DLD1 (cell line): Measurements from ENCODE around the gene C20orf96.

Source experiments
- in situ Hi-C: cut with HindIII; loops from 2 replicates; pipeline ENCODE4 v1.10.0; 2017; ENCODE audit warnings: low sequenced_read_pairs

C20orf96 gene

GRCh38 chr20:312866-313265 is 22.3 kb upstream of the C20orf96 start:
- in situ Hi-C loops: no loop called here

- in situ Hi-C loops: no loop called here
These were observed 21.5 kb upstream of the C20orf96 start for GRCh38 chr20:312067-312466.

GRCh38 chr20:311609-312008 is 21.1 kb upstream of the C20orf96 start:
- in situ Hi-C loops: no loop called here

GRCh38 chr20:310645-311044 is 20.1 kb upstream of the C20orf96 start:
- in situ Hi-C loops: no loop called here

- in situ Hi-C loops: no loop called here
These were observed 19.5 kb upstream of the C20orf96 start for GRCh38 chr20:309841-310644.

- in situ Hi-C loops: no loop called here
These were observed 18.8 kb upstream of the C20orf96 start for GRCh38 chr20:309306-309840.

GRCh38 chr20:308427-309038 is 18.0 kb upstream of the C20orf96 start:
- in situ Hi-C loops: no loop called here

- in situ Hi-C loops: no loop called here
These were observed 15.2 kb upstream of the C20orf96 start for GRCh38 chr20:305745-306144.

GRCh38 chr20:301886-302848 is 11.6 kb upstream of the C20orf96 start:
- in situ Hi-C loops: no loop called here

- in situ Hi-C loops: no loop called here
These were observed 9.9 kb upstream of the C20orf96 start for GRCh38 chr20:300345-300990.

- in situ Hi-C loops: no loop called here
These were observed 8.3 kb upstream of the C20orf96 start for GRCh38 chr20:298776-299391.

GRCh38 chr20:297925-298775 is 7.6 kb upstream of the C20orf96 start:
- in situ Hi-C loops: no loop called here

GRCh38 chr20:297098-297924 is 6.8 kb upstream of the C20orf96 start, which contains the start of gene ZCCHC3:
Gene ZCCHC3, plus strand, starts transcription at chr20:297570. Its CDS starts 17 bp downstream, at chr20:297587.
- in situ Hi-C loops: no loop called here

GRCh38 chr20:295804-296203 is 5.3 kb upstream of the C20orf96 start:
- in situ Hi-C loops: no loop called here

GRCh38 chr20:294602-295001 is 4.1 kb upstream of the C20orf96 start:
- in situ Hi-C loops: no loop called here

GRCh38 chr20:289693-290083 is 862 bp downstream of the C20orf96 start:
- in situ Hi-C loops: no loop called here

- in situ Hi-C loops: no loop called here
These were observed 1.4 kb downstream of the C20orf96 start for GRCh38 chr20:288956-289692.

GRCh38 chr20:286508-286907 is 4.0 kb downstream of the C20orf96 start:
- in situ Hi-C loops: no loop called here
